NCI-H748 (cell line): Measurements from ENCODE around the gene TLL2.
A peak's percentile ranks its signal among the peaks of the same experiment; 100 is the strongest.

ENCODE experiments used
- DNase-seq: peaks from one replicate; lab custom pipeline; 2025; ENCODE audit not compliant: unreplicated experiment; lab: John Stamatoyannopoulos, UW

The TLL2 gene

DNA sequence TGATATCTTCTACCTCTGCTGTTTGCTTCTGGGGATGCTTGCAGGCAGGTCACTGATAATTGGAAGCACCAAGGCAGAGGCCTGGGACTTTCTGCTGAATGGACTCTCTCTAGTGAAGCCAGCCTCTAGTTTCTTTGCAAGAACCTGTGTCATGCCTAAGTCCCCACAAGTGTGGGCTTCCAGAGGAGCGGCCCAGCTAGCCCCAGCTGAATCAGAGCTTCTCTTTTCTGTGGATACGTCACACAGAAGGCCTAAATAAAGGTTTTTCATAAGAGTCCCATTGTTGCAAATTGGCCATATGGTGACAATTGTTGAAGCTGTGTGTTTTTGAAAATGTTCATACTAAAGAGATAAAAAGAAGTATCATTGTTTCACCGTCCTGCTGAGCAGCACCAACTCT lies 148.2 kb downstream of the TLL2 start:
- DNase-seq = no peak

DNA sequence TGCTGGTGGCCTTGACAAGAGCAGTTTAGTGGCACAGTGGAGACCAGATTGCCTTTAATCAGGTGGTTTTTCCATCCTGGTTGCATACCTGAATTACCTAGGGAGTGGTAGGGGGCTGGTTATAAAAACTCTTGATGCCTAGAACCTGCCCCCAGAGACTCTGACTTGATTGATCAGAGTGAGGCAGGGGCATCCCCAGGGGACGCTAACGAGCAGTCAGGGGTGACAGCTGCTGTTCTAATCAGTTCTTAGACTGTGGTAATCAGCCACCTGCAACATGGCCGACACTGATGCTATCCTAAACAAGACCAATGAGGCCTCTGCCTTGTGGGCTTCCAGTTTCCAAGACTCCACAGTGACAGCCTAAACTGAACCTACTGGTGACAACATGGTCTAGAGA lies 153.0 kb downstream of the TLL2 start:
- DNase-seq = no peak

DNA sequence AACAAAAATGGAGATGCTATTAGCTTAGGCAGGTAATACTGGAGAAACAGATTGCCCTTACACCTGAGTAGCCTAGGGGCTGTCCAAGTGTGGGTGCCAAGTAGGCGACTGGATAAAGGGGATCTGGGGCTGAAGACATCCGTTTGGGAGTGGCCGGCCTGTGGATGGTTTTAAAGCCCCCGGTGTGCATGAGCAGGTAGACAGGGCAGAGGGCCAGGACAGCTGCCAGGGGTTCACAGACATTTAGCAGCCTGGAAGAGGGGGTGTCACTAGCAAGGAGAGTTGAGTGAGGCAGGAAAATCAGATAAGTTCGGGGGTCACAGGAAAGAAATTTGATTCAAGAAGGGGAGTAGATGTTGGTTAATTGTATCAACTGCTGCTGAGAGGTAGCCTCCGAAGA lies 153.4 kb downstream of the TLL2 start:
- no peak for DNase-seq

DNA sequence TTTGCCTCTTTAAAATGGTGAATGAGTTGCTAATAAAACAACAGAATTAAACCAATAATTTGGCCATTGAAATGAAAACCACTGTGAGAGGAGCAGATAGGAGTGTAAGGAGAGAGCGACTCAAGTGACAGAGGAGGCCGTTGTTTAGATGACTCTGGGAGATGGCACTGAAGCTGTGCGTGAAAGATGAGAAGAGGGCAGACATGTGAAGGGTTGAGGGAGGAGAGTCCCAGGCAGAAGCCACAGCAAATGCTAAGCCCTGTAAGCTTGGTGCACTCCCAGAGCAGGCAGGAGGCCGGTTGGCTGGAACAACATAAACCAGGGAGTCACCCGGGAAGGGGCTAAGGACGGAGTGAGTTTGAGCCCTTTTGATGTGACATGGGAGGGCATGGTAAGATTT lies 154.1 kb downstream of the TLL2 start:
- no peak for DNase-seq

DNA sequence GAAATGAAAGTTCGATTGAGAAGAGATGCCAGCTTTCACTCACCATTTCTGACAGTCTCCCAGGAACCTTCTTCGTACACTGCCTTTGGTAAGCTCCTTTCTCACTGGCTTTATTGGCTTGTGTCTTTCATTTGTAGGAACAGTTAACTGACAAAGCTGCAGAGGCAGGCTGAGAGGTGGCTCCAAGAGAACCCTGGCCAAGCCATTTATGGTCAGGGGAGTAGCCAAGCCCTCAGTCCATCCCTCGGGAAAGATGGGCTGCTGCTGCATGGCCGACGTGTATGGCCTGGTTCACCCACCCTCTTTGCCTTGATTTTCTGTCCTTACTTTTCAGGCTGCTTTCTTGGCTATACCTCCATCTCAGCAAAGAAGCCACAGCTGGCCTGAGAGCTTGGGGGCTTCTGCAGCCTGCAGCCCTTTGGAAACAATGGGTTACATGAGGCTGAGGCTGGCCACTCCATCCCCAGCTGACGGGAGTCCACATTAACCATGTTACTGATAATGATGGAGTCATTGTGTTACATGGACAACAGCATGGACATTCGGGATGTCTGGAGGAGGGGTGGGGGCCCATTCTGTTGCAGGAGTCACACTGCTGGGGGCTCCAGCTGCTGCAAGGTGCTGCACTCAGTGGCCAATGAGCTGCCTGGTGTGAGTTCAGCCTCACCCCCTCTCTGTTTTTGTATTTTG lies 154.7 kb downstream of the TLL2 start, which contains the start of gene OPALIN:
Gene OPALIN, minus strand, starts transcription at position 152 of the 690 bp plus-strand sequence. Its CDS starts 106 bp downstream, at position 46.
- no peak for DNase-seq

DNA sequence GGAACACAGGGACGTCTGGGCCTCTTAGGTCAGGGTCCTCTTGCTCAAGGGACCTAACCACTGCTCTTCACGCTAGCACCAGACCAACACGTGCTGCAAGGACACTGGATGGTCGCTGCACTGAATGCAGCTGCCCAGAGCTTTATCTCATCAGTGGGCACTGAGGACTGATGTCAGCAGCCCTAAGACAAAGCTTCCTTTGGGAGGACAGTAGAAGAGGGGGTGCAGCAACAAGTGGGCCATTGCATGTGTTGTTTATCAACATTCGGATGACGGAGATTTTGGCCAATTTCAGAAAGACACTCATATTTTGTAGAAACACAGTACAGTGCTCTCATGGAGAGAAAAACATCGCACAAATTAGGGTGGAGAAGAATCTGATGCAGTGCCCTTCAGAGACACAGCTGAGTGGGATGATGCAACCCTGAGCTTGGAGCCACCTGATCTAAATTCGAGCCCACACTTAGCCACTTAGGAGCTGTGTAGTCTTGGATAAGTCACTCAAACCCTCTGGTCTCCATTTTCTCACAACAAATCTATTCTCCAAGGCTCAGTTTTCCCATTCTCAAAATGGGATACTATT lies 156.6 kb downstream of the TLL2 start:
- DNase-seq = no peak

DNA sequence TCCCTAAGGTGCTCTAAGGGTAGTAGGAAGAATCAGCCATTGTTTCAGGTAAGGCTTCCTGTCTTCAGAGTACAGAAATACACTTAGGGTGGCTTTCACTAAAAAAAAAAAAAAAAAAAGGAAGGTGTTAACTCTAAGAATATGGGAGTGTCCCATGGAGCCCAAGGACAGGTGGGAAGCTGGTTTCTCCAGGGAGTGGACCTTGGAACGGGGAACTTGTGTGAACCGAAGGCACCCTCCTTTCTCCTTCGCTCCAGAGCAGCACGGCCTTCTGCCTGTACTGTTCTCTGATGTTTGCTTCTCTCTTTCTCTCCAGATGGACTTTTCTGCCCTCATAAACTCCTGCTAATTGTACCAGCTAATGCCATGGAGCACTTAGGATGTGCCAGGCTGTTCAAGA lies 161.1 kb downstream of the TLL2 start:
- DNase-seq = no peak

DNA sequence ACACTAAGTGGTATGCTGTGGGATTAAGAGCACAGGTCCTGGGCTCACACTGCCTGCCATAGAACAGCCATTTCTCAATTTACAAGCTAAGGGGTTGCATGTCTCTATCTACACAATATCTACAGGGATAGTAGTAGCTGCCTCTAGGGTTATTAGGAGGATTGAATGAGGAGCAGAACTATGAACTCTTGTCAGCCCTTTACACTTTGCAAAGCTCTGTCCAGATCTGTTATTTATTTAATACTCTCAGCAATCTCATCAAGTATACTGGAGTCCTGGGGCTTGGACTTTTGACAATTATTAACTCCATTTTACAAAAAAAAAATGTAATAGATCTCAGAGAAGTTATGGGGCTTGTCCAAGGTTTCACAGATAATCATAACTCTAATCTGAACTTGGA lies 161.7 kb downstream of the TLL2 start:
- DNase-seq = no peak

DNA sequence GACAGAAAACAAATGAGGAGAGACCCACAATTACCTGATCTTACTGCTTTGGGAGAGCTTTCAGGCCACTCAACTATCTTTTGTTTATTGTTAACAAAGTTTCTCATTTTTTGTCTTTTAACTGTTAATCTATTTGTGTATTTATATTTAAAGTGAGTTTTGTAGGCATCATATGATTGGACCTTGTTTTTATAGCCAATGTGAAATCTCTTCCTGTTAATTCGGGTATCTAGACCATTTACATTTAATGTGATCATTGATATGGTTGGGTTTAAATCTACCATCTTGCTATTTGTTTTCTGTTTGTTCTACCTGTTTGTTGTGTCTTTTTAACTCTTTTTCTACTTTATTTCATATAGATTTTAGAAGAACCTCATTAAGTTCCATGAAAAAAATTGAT lies 167.4 kb downstream of the TLL2 start:
- no peak for DNase-seq

DNA sequence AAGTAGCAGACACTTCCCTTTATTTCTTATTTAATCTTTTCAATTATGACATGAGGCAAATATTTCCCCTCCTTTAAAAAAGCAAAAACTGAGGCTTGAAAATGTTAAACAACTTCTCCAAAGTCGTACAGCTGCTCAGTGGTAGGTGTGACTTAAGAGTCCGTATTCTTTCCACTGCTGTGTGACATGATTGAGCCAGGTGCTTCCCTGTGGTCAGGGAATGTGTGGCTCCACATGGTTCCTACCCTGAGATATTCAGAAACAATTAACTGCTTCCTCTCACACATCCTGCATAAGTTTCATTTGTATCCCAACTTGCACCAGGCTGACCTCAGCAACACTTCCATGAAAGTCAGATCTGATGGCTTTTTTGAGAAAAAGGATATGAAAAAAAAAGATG lies 168.5 kb downstream of the TLL2 start:
- no peak for DNase-seq

DNA sequence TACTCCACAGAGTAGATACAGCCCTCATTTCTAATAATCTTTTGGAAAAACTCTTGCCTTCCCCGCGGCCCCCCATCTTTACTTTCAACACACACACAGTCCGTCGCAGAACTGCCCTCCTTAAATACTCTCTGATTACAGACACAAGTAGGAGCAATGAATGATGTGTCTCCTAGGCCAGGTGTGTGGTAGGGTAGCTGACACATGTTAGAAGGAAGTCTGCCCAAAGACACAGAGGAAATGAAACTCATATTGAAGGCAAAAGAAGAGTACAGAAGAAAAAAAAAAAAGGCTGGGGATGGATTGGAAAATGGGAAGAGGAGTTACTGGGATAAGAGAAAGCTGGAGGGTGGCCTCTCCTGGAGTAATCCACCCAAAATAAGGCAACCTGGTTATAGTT lies 169.5 kb downstream of the TLL2 start:
- DNase-seq = no peak

DNA sequence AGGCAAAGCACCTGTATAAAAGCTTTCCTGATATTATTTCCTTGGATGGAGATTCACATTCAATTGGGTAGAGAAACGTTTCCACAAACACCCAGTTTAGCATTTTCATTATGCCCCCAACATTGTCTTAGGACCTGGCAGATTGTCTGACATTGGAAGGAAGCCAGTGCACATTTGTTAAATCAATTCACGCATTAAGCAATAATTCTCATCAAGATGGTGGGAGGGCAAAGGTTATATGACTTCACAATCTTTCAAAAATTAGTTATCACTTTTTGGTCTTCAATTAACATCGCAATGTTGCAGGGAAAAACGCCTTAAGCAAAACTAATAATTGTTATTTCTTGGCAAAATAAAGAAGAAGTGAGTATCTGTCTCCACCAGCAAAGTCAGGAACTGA lies 171.3 kb downstream of the TLL2 start:
- DNase-seq = no peak

DNA sequence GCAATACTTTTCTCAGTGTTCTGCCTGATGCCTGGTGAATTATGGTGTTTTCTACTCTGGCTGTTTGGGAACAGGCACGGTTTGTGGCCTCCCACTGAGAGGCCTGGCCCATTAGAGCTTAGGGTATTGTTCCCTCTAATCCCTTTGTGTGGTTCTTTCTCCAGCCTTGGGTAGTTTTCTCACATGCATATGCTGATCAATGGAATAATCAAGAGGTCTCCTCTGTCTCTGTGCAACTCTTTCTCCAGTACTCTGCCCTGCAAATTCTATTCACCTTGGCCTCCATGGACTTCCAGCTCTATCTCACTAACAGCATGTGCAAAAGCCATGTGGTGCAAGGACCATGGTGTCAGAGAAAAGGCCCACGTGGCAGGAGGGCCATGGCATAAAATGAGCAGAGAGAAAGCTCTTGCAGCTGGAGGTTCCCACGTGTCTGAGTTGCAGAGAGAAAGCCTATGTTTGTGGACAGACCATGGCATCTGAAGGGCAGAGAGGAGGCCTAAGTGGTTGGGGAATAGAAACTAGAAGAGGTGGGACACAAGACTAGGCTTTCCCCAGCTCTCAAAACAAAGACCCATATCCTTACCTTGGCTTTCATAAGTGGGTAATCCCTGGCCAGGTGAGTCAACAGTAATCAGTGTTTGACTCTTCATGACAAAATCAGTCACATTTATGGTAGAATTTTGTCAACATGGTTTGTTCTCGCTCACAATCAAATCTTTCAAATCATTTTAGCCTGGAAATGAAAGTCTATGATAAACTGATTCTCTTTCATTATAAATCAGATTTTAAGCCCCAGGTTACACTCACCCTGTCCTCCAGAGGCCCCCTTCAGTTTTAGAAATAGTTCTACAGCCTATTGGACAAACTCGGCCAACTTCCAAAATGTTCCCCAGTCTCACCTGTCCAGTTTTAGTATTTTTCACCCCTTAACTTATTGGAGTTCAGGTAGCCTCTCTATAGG lies 172.2 kb downstream of the TLL2 start:
- no peak for DNase-seq

DNA sequence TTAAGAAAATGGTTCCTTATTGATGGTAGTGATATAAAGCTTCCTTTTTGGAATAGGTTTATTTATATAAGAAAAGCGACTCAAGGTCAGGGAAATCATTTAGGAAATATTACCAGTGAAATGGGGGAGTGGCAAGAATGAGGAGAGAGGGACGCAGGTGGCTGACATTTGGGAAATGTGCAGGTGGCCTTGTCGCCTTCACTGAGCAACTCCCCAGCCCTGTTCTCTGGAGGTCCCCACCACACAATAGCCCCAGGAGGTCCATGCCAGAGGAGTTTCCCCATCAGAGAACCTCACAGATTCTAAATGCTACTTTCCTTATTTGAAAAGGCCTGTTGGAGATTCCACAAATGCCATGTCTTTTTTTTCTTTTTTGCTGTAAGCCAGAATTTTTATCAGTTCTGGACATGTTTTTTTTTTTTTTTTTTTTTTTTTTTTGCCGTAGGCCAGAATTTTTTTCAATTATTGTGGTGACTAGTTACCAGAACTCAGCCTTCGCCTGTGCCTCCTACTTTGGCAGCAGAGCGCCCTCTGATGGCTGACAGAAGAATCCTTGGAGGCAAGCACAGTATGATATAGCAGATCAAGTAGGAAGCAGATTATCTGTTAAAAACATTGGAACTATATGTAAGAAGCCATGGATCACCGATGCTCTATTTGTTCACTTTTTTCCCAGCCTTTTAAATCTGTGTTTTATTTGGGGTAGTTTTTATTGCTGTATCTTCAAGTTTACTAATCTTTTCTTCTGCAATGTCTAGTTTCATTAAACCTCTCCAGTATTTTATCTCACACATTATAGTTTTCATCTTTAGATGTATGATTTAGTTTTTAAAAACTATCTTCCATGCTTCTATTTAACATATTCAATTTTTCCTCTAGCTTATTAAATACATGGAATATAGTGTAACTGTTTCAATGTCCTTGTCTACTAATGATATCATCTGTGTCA lies 173.5 kb downstream of the TLL2 start:
- DNase-seq = peak; percentile 45

DNA sequence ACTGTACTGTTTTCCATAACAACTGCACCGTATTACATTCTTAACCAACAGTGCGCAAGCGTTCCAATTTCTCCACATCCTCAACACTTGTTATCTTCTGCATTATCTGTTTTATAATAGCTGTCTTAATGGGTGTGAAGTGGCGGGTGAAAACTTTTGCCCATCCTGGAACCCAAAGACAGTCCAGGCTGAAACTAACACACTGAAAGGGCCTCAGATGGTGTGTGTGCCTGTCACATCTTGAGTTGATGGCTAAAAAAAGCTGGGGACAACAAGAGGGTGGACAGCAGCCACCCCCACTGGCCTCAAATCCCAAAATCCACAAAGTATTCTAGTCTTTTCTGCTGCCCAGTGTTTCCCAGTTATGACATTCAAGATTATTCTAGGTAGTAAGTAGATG lies 174.3 kb downstream of the TLL2 start:
- no peak for DNase-seq

DNA sequence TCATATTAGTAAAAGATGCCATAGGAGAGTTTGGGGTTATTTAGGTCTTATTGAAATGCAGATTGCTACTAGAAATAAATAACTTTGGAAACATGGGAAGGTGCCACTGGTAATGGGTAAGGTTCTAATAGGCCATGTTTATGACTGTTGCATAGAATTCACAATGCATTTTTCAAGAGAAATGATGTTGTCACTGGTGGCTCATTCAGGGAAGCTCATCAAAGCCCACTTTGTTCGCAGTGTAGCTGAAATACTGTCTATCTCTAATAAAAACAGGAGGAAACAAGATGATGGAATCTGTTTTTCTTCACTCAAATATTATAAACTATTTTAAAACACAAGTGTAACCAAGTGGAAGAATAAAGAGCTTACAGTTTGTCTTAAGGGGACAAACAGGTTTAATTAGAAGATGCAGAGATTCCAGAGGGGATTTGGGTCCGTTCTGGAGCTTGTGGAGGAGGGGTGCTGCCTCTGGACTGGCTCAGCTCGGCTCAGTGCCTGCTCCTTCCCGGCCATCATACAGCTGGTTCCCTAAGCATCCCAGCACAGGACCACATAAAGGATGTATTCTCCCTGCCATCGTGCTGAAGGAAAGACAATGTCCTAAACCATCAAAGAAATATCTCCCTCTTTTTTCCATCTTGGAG lies 175.3 kb downstream of the TLL2 start:
- no peak for DNase-seq

DNA sequence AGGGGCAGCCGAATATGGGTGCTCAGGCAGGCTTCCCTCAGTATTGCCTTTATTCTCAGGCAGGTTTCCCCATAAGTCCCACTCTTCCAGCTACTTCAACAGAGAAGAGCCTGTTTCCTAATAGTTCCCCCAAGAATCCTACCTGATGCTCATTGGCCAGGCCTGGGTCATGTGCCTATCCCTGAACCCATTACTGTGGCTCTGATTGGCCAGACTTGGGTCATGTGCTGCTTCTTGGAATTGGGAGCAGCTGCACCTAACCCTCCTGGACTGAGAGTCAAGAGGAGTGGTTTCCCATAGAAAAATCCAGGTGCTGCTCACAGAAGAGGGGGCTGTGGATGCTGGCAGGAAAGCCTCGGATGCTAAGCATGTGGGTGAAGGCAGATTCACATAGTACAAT lies 176.6 kb downstream of the TLL2 start:
- DNase-seq = no peak

DNA sequence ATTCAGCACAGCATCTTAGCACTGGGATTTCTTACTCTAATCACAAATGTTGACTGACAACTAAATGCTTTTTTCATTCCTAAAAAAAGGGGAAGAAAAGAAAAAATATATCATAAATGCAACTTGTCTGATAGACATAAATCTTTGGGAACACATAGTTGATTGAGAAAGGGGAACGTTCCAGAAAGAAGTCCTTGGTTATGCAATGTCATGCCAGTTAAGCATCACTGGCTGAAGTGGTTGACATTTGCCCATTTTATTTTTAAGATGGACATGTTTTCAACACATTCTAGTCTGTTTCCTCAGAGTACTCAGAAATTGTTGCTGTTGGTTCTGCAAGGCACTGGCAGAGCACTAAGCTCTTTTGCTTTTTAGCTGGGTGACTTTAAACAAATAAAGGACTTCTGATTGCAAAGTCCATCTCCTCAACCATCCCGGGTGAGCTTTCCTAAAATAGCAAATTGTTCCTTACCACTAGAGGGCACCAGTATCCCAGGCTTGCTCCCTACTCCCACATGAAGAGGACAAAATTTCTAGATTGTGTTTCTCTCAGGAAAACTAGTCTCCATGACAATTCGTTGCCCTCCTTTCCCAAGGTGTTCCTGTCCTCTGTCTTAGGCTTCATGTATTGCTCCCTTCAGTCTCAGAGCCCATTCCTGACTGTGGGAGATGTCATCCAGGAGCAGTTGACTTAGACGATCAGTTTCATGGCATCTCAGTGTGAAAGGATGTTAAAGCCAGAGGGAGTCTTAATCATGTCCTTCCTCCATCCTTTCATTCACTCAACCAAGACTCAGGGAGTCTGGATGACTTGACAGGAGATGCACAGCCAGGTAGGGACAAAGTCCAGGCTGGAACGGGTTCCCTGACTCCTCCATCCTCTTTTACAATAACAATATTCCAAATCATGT lies 178.9 kb downstream of the TLL2 start:
- DNase-seq = peak; percentile 34

DNA sequence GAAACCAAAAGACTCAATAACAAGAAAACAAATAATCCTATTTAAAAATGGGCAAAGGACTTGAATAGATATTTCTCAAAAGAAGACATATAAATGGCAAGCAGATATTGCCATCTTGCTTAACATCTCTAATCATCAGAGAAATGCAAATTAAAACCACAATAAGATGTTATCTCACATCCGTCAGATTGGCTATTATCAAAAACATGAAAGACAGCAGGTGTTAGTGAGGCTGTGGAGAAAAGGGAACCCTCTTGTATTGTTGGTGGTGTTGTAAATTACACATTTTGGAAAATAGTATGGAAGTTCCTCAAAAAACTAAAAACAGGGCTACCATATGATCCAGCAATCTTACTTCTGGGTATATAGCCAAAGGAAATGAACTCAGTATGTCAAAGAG lies 180.6 kb downstream of the TLL2 start:
- no peak for DNase-seq
